HG03442 (cell line): ENCODE results near the gene ZNF81.
"Not testable (repeated sequence)": the region's sequence is repeated elsewhere in the genome, so short reads cannot be mapped to it uniquely, and the experiment has no call there.

Experiments used
- ATAC-seq: cut with Tn5 transposase; IDR thresholded peaks from one replicate; pipeline ENCODE4 v1.9.1; 2021; ENCODE audit warnings: mild to moderate bottlenecking, moderate library complexity; ENCODE audit not compliant: unreplicated experiment

The ZNF81 gene

DNA sequence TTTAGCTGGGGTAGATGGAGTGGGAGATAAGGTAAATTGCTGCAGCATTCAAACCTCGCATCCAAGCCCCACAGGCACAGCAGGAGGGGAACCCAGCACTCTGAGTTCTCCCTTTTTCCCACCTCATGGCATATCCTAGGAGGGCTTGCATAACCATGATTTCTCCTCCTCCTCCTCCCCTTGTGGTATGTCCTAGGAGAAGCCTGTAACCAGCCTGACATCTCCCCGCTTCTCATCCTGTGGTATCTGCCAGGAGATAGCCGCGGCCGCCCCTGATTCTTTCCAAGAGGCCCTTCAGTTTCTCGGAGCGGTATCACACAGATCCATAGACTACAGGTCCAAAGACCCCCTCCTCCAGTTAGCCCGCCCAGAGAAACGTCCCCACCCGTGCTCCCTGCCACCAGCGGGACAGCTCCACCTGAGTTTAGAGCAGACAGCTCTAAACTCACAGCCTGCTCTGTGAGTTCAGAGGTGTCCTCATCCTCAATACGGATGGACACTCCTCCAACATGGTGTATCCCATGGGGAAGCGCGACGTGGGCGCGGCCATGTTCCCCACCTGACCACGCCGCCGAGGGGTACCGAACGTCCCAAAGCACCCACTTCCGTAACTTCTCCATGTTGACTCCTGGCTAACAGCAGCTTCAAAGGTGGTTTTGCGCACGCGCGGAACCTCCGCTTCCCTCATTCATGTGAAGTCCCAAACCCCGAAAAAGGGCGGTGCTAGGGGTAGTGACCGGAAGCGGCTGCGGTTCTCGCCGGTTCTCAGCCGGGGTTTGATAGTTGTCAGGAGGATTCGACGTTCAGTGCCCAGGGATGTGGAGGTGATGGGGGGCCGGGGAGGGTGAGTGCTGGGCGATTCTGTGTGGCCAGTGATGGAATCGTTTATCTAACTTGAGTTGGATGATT lies at the start of gene ZNF81:
TSS of gene ZNF81 (plus strand) at position 739 of the 909 bp plus-strand sequence. CDS start 9,366 bp downstream, outside the sequence.
- peak; percentile 88 for ATAC-seq

DNA sequence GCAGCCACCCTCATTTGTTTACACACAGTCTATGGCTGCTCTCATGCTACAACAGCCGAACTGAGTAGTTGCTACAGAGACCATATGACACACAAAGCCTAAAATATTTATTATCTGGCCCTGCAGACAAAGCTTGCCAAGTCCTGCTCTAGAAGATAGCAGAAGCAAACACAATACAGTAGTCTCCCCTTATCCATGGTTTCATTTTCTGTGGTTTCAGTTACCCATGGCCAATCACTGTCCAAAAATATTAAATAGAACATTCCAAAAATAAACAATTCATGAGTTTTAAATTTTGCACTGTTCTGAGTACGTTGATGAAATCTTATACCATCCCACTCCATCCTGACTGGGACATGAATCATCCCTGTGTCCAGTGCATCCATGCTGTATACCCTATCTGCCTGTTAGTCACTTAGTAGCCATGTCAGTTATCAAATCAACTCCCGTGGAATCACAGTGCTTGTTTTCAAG lies 40.2 kb upstream of the ZNF81 start:
- no peak for ATAC-seq

- ATAC-seq: no peak
These were observed 39.6 kb upstream of the ZNF81 start for GRCh38 chrX:47797084-47797483.

GRCh38 chrX:47798861-47799260 lies 37.8 kb upstream of the ZNF81 start:
- no peak for ATAC-seq

DNA sequence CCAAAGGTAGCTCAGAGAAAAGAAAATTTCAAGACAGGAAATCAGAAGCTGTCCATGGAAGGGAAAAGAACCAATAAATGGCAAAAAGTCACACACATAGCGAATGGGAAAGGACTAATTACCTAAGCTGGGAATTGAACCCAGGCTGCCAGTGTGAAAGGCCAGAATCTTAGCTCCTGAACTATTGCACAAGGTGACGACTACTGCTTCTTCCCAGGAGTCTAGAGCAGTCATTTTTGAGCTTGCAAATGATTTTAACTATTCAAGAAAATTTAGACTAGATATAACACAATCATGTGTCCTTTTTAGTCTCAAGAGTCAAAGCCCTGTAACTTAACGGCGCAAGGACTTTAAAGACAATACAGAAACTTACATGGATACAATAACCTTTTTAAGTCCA lies 34.1 kb upstream of the ZNF81 start:
- ATAC-seq: no peak

DNA sequence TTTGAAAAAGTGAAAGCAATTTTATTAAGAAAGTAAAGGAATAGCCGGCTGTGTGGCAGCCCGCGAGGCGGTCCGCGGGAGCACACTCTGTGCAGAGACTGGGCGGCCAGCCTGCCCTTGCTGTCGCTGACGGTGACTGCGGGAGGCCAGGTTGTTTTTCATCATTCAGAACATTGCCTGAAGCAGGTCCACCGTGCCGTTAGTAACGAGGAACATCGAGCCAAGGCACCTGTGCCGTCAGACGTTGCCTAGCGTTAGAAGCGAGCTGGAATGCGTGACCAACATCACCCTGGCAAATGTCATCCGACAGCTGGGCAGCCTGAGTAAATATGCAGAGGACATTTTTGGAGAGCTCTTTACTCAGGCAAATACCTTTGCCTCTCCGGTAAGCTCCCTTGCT lies 33.6 kb upstream of the ZNF81 start:
- not testable (repeated sequence) for ATAC-seq

DNA sequence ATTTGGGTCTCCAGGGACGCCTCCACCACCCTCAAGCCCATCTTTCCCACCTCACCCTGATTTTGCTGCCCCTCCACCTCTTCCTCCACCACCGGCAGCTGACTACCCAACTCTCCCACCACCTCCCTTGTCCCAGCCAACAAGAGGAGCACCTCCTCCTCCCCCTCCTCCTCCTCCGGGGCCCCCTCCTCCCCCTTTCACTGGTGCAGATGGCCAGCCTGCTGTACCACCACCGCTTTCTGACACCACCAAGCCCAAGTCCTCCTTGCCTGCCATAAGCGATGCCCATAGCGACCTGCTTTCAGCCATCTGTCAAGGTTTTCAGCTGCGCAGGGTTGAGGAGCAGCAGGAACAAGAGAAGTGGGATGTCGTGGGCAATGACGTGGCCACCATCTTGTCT lies 32.4 kb upstream of the ZNF81 start:
- no peak for ATAC-seq

GRCh38 chrX:47805844-47806243 lies 30.9 kb upstream of the ZNF81 start:
- not testable (repeated sequence) for ATAC-seq

DNA sequence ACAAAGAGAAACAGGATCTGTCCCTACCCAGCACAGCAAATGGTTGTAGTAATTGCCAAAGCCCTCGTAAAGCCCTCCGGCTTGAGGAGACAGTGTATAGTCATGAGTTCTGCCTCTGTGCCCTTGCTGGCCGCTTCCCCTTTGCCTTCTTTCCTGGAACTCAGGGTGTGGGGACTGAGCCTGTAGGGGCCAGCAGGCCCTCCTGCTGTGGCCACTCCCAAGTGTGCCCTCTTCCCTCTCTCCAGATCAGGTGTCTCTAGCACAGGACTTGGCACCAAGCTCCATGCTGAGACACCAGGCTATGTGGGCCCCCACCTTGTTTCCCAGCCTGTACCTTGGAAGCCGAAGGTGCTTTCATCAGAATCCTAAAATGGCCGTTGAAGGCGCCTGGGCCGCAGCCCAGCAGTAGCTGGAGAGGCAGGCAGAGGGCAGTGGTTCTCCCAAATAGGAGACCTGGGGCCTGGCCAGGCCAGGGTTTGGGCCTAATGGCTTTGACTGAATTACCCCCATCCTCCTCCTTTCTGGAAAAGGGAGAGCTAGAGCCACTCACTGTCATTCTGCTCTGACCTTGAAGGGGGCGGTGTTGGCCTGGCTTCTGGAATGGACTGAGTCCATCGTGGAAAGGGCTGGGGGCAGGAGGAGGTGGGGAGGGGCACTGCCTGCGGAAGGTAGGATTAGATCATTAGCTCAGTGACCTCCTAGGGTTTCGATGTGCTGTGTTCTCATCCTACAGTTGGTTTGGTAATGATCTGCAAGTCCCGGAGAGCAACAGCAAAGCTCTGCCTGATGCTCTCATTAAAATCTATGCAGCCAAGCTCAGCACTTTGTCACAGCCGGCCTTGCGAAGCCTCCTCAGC lies 30.1 kb upstream of the ZNF81 start:
- not testable (repeated sequence) for ATAC-seq

GRCh38 chrX:47807272-47807538 lies 29.5 kb upstream of the ZNF81 start:
- ATAC-seq: not testable (repeated sequence)

DNA sequence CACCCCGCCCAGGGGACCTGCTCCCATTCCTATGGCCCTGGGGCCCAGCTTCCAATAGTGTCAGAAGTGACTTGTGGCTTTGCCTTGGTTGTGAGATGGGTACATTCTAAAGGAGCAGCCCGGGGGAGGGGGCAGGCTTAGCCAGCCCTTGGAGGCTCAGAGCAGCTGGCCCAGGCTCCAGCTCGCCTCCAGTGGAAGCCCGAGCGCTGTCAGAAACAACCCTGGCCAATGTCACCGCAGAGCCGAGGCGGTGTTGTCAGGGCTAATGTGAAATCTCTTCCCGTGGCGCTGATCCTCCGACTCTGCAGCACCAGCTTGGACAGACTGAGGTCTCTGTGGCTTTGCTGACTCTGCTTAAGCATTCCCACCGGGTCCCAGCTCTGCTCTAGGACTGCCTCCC lies 29.2 kb upstream of the ZNF81 start:
- no peak for ATAC-seq

DNA sequence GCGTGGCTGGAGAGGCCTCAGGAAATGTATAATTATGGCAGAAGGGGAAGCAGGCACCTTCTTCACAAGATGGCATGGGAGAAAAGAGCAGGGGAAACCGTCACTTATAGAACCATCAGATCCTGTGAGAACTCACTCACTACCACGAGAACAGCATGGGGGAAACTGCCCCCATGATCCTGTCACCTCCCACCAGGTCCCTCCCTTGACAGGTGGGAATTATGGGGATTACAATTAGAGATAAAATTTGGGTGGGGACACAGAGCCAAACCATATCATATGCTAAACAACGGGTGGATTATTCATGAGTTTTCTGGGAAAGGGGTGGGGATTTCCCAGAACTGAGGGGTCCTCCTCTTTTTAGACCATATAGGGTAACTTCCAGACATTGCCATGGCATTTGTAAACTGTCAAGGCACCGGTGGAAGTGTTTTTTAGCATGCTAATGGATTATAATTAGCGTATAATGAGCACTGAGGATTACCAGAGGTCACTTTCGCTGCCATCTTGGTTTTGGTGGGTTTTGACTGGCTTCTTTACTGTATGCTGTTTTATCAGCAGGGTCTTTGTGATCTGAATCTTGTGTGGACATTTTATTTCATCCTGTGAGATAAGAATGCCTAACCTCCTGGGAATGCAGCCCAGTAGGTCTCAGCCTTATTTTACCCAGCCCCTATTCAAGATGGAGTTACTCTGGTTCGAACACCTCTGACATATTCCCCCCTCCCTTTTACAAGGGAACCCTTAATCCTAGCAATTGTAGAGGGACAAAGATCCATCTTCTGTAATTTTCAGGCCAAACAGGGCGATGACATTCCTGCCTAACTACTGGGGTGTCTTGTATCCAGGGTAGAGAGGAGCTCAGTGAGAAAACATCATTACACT lies 27.6 kb upstream of the ZNF81 start:
- ATAC-seq: no peak

GRCh38 chrX:47814851-47815250 lies 21.9 kb upstream of the ZNF81 start:
- ATAC-seq: no peak

DNA sequence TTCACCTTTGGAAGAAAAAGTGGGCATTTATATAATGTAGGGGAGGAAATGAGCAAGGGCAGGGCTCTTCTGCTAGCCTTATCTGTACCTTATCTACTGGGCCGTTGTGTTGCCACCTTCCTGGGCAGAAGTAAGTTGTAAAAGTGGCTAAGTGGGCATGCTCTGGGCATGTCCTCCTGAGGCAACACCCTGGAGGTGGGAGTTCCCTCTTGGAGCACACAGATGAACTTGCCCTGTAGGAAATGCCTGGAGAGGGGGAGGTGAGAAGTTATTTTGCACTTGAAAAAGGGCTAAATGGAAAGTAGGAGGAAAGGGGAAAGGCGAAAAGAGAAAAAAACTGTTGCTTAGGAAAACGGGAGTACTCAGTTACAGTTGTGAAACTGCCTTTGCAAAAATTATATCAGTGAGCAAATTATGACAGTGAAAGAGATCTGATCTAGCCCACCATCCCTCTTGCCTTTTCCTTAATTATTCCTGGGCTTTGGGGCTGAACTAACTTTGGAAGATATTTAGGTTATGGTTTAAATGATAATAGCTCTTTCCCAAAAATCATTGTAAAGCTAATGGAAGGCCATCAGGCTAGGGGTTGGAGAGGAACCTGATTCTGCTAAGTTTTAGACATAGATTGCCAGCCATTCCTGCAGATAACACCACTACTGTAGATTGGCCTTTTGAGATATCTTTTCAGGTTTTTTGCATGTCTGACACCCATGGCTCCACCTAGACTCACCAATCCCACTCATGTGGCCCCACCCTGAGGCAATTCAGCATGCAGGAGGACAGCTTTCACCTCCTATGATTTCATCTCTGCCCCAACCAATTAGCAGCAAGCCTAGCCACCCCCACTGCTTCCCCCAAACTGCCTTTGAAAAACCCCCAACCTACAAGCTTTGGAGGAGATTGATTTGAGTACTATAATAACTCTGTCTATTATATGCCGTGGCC lies 20.5 kb upstream of the ZNF81 start:
- no peak for ATAC-seq

DNA sequence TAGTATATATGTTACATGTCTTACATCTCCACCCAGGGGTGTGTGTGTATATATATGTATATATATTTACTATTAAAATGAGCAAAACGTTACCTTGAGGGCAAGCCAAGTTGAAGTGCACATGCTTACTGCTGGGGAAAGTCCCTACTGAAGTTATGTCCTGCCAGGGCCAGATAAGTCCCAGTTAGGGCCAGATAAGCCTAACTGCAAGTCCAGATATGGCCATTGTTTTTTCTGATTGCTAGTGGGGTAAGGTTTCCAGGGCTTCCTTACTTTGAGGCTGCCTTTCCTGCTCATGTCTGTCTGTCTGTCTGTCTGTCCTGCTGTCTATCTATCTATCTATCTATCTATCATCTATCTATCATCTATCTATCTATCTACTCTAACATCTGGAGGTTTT lies 19.3 kb upstream of the ZNF81 start:
- no peak for ATAC-seq

- no peak for ATAC-seq
These were observed 18.8 kb upstream of the ZNF81 start for GRCh38 chrX:47817897-47818296.

DNA sequence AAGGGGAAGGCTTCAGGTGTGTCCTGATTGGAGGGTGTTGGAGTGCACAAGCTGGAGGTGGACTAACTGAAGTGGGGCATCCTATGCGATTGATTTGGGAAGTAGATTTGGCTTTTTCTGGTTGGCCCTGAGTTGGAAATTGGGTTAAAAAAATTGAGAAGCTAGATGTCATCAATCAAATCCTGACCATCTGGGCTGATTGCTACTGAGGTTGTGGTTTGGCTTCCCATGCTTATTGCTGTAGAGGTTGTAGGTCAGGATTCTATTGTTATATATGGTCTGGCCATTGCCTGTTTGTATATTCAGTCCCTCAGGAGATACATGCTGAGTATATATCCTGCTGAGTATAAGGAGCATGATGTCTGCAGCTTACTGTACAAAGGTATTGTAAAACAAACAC lies 7.7 kb upstream of the ZNF81 start:
- ATAC-seq: no peak

- ATAC-seq: no peak
These were observed 4.9 kb upstream of the ZNF81 start for GRCh38 chrX:47831788-47832187.

- no peak for ATAC-seq
These were observed 1.7 kb downstream of the ZNF81 start for GRCh38 chrX:47838361-47838760.

DNA sequence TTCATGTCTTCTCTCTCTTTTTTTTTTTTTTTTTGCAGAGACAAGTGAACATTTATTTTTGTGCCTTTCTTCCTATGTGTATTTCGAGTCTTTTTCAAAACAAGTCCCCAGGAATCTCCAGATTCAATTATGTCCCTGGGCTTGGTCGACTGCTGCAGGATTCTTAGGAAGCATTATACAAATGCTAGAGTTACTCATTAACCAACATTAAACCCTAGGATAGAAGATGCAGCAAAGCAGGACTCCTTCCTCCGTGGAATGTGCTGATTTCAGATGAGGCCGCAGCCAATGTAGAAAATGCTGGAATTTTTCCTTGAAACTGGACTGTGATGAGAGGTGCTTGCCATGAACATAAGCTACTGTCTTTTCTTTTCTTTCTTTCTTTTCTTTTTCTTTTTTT lies 3.4 kb downstream of the ZNF81 start:
- no peak for ATAC-seq
